NCI-H1417 (cell line): ENCODE results near the gene SRSF11.
"Not testable (repeated sequence)": the region's sequence is repeated elsewhere in the genome, so short reads cannot be mapped to it uniquely, and the experiment has no call there.

Source experiments
- DNase-seq, 3 experiments: peaks; one replicate each; lab custom pipeline; 2025; lab: John Stamatoyannopoulos, UW

The SRSF11 gene

GRCh38 chr1:70221238-70222121, at the start of gene SRSF11:
Gene SRSF11 (plus strand): TSS chr1:70221380. CDS start chr1:70221637, 257 bp downstream.
- DNase-seq = peak; percentile 94 to 96 (median 95)

- DNase-seq = no peak
Measured at GRCh38 chr1:70171512-70171911, 49.7 kb upstream of the SRSF11 start.

GRCh38 chr1:70185181-70185580, 36.0 kb upstream of the SRSF11 start:
- DNase-seq = not testable (repeated sequence)

GRCh38 chr1:70188522-70188921, 32.7 kb upstream of the SRSF11 start:
- DNase-seq = no peak

- no peak for DNase-seq
Measured at GRCh38 chr1:70190180-70190579, 31.0 kb upstream of the SRSF11 start.

- not testable (repeated sequence) for DNase-seq
Measured at GRCh38 chr1:70192446-70192845, 28.7 kb upstream of the SRSF11 start.

GRCh38 chr1:70194601-70195000, 26.6 kb upstream of the SRSF11 start:
- DNase-seq = no peak

GRCh38 chr1:70195342-70195741, 25.8 kb upstream of the SRSF11 start:
- no peak for DNase-seq

- no peak for DNase-seq
Measured at GRCh38 chr1:70196333-70196732, 24.8 kb upstream of the SRSF11 start.

GRCh38 chr1:70200065-70200464, 21.1 kb upstream of the SRSF11 start:
- no peak for DNase-seq

- DNase-seq = no peak
Measured at GRCh38 chr1:70202173-70202758, 18.9 kb upstream of the SRSF11 start.

- DNase-seq = no peak
Measured at GRCh38 chr1:70204139-70204538, 17.0 kb upstream of the SRSF11 start.

GRCh38 chr1:70204600-70204999, 16.6 kb upstream of the SRSF11 start:
- DNase-seq = no peak

- peak in 1 of 3 experiments; percentile 59 for DNase-seq
Measured at GRCh38 chr1:70205071-70205433, 16.1 kb upstream of the SRSF11 start.

- peak; percentile 94 to 97 (median 95) for DNase-seq
Measured at GRCh38 chr1:70205434-70206118, 15.6 kb upstream of the SRSF11 start, which contains the start of gene LRRC40. Gene LRRC40 (minus strand): TSS chr1:70205579. CDS start chr1:70205540, 39 bp downstream.

- not testable (repeated sequence) for DNase-seq
Measured at GRCh38 chr1:70206833-70207232, 14.3 kb upstream of the SRSF11 start.

GRCh38 chr1:70207492-70207891, 13.7 kb upstream of the SRSF11 start:
- DNase-seq = no peak

- no peak for DNase-seq
Measured at GRCh38 chr1:70208292-70208691, 12.9 kb upstream of the SRSF11 start.

GRCh38 chr1:70210820-70211219, 10.4 kb upstream of the SRSF11 start:
- no peak for DNase-seq

- DNase-seq = no peak
Measured at GRCh38 chr1:70211541-70211940, 9.6 kb upstream of the SRSF11 start.

- no peak for DNase-seq
Measured at GRCh38 chr1:70220015-70220414, 1.2 kb upstream of the SRSF11 start.

- DNase-seq = no peak
Measured at GRCh38 chr1:70220517-70221237, 503 bp upstream of the SRSF11 start.
